GM18867 (cell line): ENCODE measurements around the gene HTT.

ENCODE experiments used
- ATAC-seq: cut with Tn5 transposase; IDR thresholded peaks from one replicate; pipeline ENCODE4 v1.9.1; 2021; ENCODE audit warnings: mild to moderate bottlenecking, moderate library complexity; ENCODE audit not compliant: unreplicated experiment

Gene HTT

GRCh38 chr4:3247399-3248177 is 173.1 kb downstream of the HTT start:
- no peak for ATAC-seq

GRCh38 chr4:3248178-3248480 is 173.6 kb downstream of the HTT start:
- no peak for ATAC-seq

GRCh38 chr4:3248811-3249661 is 174.6 kb downstream of the HTT start, which contains the start of gene MSANTD1:
MSANTD1 (plus strand) TSS chr4:3249159; CDS start chr4:3249223, 64 bp downstream.
- no peak for ATAC-seq

- no peak for ATAC-seq
These were observed 175.4 kb downstream of the HTT start for GRCh38 chr4:3249711-3250437.

- no peak for ATAC-seq
These were observed 176.0 kb downstream of the HTT start for GRCh38 chr4:3250438-3250955.

- no peak for ATAC-seq
These were observed 176.6 kb downstream of the HTT start for GRCh38 chr4:3250956-3251690.

GRCh38 chr4:3251691-3252479 is 177.4 kb downstream of the HTT start:
- no peak for ATAC-seq

- no peak for ATAC-seq
These were observed 178.0 kb downstream of the HTT start for GRCh38 chr4:3252480-3252828.

GRCh38 chr4:3252831-3253641 is 178.6 kb downstream of the HTT start:
- no peak for ATAC-seq

- ATAC-seq: no peak
These were observed 179.3 kb downstream of the HTT start for GRCh38 chr4:3253808-3254207.

- no peak for ATAC-seq
These were observed 180.0 kb downstream of the HTT start for GRCh38 chr4:3254302-3255131.

GRCh38 chr4:3255611-3256186 is 181.2 kb downstream of the HTT start:
- ATAC-seq: no peak

GRCh38 chr4:3256230-3257102 is 182.0 kb downstream of the HTT start:
- no peak for ATAC-seq

GRCh38 chr4:3257103-3257555 is 182.6 kb downstream of the HTT start:
- ATAC-seq: no peak

- ATAC-seq: peak; percentile 54
These were observed 183.3 kb downstream of the HTT start for GRCh38 chr4:3257556-3258482.
